ENCODE data around the gene IFI27L1. TPM values are rescaled to one million over a fixed set of nuclear protein-coding genes. Genes with fewer than 3 reads are reported as not detected.

IFI27L1 gene
- total RNA-seq, 6 experiments from 2014 or later = 22.3 to 28.2 (median 23.7) TPM

DNA sequence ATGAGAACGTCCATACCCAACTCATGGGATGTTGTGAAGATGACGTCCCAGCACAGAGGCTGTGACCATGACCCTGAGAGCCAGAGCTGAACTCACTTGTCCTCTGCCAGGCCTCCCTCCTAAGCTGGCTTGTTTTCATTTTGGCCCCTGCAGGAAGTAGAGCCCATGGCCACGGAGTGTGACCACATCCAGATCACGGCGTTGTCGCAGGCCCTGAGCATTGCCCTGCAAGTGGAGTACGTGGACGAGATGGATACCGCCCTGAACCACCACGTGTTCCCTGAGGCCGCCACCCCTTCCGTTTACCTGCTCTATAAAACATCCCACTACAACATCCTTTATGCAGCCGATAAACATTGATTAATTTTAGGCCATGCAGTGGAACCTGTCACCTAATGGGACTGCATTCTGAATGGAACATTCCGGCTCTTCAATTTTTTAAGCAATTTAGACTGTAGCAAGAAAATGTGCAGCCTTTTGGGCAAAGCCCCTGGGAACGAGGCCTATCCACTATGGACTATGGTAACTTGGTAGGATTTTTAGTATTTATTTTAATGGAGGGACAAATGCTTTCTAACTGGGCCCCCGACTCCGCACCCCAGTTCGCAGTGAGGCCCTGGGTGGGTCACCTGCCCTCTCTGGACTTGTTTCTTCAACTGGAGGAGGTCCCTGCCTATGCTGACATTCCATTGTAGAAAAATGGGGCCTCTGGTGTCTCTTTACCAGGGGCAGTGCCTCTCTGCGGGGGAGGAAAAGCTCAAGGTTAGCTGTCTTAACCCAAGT lies 35.4 kb upstream of the IFI27L1 start:
- DNase-seq = no peak
- TF ChIP-seq, protein P1, sequence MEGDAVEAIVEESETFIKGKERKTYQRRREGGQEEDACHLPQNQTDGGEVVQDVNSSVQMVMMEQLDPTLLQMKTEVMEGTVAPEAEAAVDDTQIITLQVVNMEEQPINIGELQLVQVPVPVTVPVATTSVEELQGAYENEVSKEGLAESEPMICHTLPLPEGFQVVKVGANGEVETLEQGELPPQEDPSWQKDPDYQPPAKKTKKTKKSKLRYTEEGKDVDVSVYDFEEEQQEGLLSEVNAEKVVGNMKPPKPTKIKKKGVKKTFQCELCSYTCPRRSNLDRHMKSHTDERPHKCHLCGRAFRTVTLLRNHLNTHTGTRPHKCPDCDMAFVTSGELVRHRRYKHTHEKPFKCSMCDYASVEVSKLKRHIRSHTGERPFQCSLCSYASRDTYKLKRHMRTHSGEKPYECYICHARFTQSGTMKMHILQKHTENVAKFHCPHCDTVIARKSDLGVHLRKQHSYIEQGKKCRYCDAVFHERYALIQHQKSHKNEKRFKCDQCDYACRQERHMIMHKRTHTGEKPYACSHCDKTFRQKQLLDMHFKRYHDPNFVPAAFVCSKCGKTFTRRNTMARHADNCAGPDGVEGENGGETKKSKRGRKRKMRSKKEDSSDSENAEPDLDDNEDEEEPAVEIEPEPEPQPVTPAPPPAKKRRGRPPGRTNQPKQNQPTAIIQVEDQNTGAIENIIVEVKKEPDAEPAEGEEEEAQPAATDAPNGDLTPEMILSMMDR (IDR thresholded peaks at IDR 0.05) = no peak
- Mint-ChIP-seq H3K4me1 (ENCODE audit: low read depth) (peaks cover 30% of the 10 kb centered on the region), H3K4me3 (no peak overlapping the region), H3K27me3 (ENCODE audit: insufficient read depth) (peaks cover 1% of the 10 kb centered on the region), H3K36me3 (ENCODE audit: low read depth) (peaks cover 17% of the 10 kb centered on the region), H3K9me3 (no peaks in the 10 kb centered on the region), H3K27ac (no peak overlapping the region)

DNA sequence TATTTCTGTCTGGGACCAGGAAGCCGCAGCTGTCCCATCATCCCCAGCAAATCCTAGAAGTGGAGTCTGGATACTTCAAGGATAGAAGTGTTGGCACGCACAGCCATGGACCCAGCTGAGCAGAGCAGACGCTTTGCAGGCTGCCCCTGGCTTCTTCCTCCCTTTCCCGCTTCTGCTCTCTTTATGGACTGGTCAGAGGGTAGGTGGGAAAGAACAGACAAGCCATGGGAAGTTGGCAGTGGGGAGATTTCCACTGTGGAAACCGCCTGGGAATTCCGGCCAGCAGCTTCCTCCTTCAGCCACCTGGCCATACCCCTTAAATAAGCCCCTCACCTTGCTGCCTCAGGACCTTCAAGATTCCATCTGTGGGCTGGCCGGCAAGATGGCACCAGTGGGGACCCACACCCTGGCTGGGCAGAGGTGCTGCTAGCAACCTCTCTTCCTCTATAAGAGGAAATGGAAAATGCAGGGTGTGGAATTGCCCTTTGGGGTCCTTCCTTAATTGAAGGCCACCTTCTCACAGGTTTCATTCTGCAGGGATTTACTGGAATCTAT lies 34.3 kb upstream of the IFI27L1 start:
- no peak for DNase-seq
- Mint-ChIP-seq H3K4me1 (ENCODE audit: low read depth) (peaks cover 20% of the 10 kb centered on the region), H3K9me3 (no peaks in the 10 kb centered on the region), H3K36me3 (ENCODE audit: low read depth) (peaks cover 25% of the 10 kb centered on the region), H3K27me3 (ENCODE audit: insufficient read depth) (no peaks in the 10 kb centered on the region; the same call in 1 of the 2 replicates), H3K4me3 (no peak overlapping the region), H3K27ac (no peak overlapping the region)
- TF ChIP-seq, protein P1 (IDR thresholded peaks at IDR 0.05) = no peak

DNA sequence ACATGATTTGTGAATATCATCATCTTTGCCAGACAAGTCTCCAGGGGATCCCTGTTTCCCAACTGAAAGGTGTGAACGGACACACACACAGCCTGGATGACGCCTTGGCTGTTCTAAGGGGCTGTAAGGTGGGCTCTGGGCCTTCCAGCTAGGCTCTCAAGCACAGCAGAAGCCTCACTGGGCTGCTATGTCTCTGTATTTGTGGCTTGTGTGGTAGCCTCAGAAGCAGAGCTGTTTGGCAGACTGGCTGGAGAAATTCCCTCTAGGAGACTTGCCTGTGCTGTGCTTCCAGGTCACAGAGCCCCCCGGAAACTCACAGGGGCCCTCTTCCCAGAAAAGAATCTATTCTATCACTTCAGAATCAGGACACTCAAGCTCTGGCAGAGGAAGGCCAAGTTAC lies 33.5 kb upstream of the IFI27L1 start:
- no peak overlapping the region for H3K4me3 Mint-ChIP-seq
- no peak for DNase-seq
- TF ChIP-seq, protein P1 (IDR thresholded peaks at IDR 0.05) = no peak
- H3K27ac Mint-ChIP-seq = no peak overlapping the region
- H3K9me3 Mint-ChIP-seq = no peaks in the 10 kb centered on the region
- peaks cover 12% of the 10 kb centered on the region; the same call in 1 of the 2 replicates for H3K4me1 Mint-ChIP-seq (ENCODE audit: low read depth)
- H3K36me3 Mint-ChIP-seq (ENCODE audit: low read depth) = peaks cover 25% of the 10 kb centered on the region
- H3K27me3 Mint-ChIP-seq (ENCODE audit: insufficient read depth) = no peaks in the 10 kb centered on the region; the same call in 1 of the 2 replicates

DNA sequence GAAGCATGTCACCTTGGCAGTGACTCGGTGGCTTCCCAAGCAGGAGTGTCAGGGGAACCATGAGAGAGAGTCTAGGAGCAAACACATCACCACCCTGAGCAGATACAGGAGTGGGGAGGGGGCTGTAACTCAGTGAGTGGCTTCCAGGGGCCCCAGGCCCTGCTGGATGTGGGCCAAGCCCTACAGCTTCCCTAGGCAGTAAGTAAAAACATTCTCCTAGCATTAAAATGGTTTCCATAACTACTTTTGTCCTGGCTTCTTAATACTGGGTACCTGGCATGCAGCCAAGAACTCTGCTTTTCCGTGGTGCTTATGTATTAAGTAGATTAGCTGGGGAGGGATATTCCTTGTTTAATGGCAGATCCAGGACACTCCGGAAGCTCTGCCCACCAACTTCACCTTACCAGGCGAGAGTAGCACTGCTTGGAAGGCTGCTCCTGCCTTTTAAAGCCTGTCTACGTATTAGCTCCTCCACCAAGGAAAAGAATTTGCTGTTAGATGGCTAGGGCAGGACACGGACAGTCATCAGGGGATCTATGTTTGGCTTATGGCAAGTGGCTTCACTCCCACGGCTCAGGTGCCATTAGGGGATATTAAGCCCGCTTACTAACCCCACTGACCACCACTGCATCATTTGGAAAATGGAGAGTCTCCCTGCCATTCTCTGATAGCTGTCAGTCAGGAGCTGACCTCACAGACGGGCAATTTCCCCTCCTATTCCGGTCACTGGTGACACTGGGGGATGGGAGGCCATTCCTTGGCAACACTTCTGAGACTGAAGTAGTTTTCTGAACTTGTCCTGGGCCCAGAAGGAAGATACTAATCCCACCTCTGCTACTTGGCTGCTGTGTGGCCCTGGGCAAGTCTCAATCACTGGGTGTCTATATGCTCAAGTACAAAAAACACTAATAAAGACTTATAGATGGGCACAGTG lies 32.2 kb upstream of the IFI27L1 start:
- TF ChIP-seq, protein P1 (IDR thresholded peaks at IDR 0.05) = no peak
- peaks cover 28% of the 10 kb centered on the region for H3K36me3 Mint-ChIP-seq (ENCODE audit: low read depth)
- H3K4me1 Mint-ChIP-seq (ENCODE audit: low read depth) = no peaks in the 10 kb centered on the region; the same call in 1 of the 2 replicates
- H3K27ac Mint-ChIP-seq = no peak overlapping the region
- no peak overlapping the region for H3K4me3 Mint-ChIP-seq
- DNase-seq = no peak
- H3K27me3 Mint-ChIP-seq (ENCODE audit: insufficient read depth) = no peaks in the 10 kb centered on the region
- no peaks in the 10 kb centered on the region for H3K9me3 Mint-ChIP-seq

DNA sequence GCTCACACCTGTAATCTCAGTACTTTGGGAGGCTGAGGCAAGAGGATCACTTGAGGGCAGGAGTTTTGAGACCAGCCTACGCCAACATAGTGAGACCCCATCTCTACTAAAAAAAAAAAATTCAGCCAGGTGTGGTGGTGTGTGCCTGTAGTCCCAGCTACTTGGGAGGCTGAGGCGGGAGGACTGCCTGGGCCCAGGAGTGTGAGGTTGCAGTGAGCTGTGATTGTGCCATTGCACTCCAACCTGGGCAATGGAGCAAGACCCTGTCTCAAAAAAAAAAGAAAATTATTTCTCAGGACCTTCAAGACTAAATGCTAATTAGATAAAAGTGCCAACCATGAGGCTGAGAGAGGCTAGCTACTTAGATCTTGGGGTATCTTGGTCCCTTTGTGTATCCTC lies 31.5 kb upstream of the IFI27L1 start:
- peaks cover 34% of the 10 kb centered on the region for H3K36me3 Mint-ChIP-seq (ENCODE audit: low read depth)
- no peak overlapping the region for H3K4me3 Mint-ChIP-seq
- H3K27me3 Mint-ChIP-seq (ENCODE audit: insufficient read depth) = no peaks in the 10 kb centered on the region; the same call in 1 of the 2 replicates
- H3K27ac Mint-ChIP-seq = no peak overlapping the region
- TF ChIP-seq, protein P1 (IDR thresholded peaks at IDR 0.05) = no peak
- no peak for DNase-seq
- H3K4me1 Mint-ChIP-seq (ENCODE audit: low read depth) = no peaks in the 10 kb centered on the region
- H3K9me3 Mint-ChIP-seq = no peaks in the 10 kb centered on the region
